ENCODE data around the gene TBX20.

The TBX20 gene

DNA sequence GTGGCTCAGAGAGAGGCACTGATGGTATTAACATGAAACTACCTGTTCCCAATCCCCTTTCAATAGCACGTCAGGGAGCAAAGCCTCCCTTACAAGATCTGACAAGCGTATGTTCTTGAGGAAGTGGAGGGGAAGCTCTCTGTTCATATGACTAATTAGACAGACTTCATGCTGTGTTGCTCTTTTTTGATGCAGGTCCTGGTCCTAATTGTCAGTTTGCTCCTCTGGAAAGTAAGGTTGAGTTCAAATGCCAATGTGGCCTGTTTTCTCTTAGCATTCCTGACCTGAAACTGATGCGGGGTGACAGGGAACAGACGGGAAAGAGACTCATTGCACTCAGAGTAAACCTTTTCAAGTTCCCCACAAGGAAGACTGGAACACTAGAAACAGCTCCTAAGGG is 27.0 kb upstream of the TBX20 start:
- DNase-seq (ENCODE audit: low read depth): no peak
- TF ChIP-seq MYC (IDR thresholded peaks at IDR 0.05; ENCODE audit: low read depth, low read length): no peak
- no peak for TF ChIP-seq MAX (IDR thresholded peaks at IDR 0.05; ENCODE audit: low read depth, low read length)
- no peak for TF ChIP-seq POLR2A (IDR thresholded peaks at IDR 0.05; ENCODE audit: extremely low read depth, insufficient read length)
- TF ChIP-seq, protein P1, sequence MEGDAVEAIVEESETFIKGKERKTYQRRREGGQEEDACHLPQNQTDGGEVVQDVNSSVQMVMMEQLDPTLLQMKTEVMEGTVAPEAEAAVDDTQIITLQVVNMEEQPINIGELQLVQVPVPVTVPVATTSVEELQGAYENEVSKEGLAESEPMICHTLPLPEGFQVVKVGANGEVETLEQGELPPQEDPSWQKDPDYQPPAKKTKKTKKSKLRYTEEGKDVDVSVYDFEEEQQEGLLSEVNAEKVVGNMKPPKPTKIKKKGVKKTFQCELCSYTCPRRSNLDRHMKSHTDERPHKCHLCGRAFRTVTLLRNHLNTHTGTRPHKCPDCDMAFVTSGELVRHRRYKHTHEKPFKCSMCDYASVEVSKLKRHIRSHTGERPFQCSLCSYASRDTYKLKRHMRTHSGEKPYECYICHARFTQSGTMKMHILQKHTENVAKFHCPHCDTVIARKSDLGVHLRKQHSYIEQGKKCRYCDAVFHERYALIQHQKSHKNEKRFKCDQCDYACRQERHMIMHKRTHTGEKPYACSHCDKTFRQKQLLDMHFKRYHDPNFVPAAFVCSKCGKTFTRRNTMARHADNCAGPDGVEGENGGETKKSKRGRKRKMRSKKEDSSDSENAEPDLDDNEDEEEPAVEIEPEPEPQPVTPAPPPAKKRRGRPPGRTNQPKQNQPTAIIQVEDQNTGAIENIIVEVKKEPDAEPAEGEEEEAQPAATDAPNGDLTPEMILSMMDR (IDR thresholded peaks at IDR 0.05; ENCODE audit: low read depth, low read length): no peak

DNA sequence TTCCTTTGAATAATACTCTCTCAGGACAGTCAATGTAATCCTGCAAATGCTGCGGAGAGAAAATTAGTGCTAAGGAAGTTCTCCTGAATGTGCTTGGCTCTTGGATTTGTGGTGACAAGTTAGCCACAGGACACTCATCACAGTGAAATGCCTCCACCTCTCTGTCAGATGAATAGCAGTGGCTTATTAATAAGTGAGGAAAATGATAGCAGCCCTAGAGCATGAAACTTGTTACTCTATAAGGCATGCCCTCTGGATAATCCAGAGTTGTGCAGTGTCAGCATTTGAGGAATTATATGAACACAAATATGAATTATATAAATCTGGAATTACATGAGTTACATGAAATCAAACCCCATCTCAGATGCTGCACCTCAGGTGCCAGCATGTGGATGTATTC is 23.5 kb upstream of the TBX20 start:
- H3K4me3 ChIP-seq (ENCODE audit: low read depth, low read length): no peak overlapping the region
- no peak for DNase-seq (ENCODE audit: low read depth)
- TF ChIP-seq MYC (IDR thresholded peaks at IDR 0.05; ENCODE audit: low read depth, low read length) (no peak), MAX (IDR thresholded peaks at IDR 0.05; ENCODE audit: low read depth, low read length) (no peak), POLR2A (IDR thresholded peaks at IDR 0.05; ENCODE audit: extremely low read depth, insufficient read length) (no peak)
- TF ChIP-seq, protein P1 (IDR thresholded peaks at IDR 0.05; ENCODE audit: low read depth, low read length): no peak

More for the DNA sequence above, 27.0 kb upstream of the TBX20 start:
- no peak overlapping the region for H3K4me3 ChIP-seq (ENCODE audit: low read depth, low read length)

DNA sequence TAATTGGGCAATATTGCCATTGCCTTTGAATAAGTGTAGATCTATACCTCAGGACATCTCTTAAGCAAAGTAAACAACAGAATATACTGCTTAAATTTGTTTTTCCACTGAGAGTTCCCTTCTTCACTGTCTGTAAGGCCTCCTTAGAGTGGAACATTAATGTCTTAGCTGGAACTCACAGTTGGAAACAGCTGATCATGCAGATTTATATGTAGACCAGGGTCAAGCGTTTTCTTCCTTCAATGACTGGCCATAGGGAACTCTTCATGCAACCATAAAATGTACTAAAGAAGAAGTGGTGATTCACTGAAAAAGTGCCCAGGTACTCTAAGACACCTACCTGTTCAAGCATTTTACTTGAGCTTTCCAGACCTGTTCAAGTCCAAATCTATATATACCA is 18.3 kb upstream of the TBX20 start:
- no peak overlapping the region for H3K4me3 ChIP-seq (ENCODE audit: low read depth, low read length)
- TF ChIP-seq MYC (IDR thresholded peaks at IDR 0.05; ENCODE audit: low read depth, low read length): no peak
- TF ChIP-seq, protein P1 (IDR thresholded peaks at IDR 0.05; ENCODE audit: low read depth, low read length): no peak
- no peak for TF ChIP-seq POLR2A (IDR thresholded peaks at IDR 0.05; ENCODE audit: extremely low read depth, insufficient read length)
- TF ChIP-seq MAX (IDR thresholded peaks at IDR 0.05; ENCODE audit: low read depth, low read length): no peak
- DNase-seq (ENCODE audit: low read depth): no peak

- DNase-seq (ENCODE audit: low read depth): no peak
- no peak overlapping the region for H3K4me3 ChIP-seq (ENCODE audit: low read depth, low read length)
- no peak for TF ChIP-seq MYC (IDR thresholded peaks at IDR 0.05; ENCODE audit: low read depth, low read length)
- TF ChIP-seq POLR2A (IDR thresholded peaks at IDR 0.05; ENCODE audit: extremely low read depth, insufficient read length): no peak
- no peak for TF ChIP-seq MAX (IDR thresholded peaks at IDR 0.05; ENCODE audit: low read depth, low read length)
- TF ChIP-seq, protein P1 (IDR thresholded peaks at IDR 0.05; ENCODE audit: low read depth, low read length): no peak
These were observed 15.1 kb upstream of the TBX20 start for GRCh38 chr7:35268953-35269352.

DNA sequence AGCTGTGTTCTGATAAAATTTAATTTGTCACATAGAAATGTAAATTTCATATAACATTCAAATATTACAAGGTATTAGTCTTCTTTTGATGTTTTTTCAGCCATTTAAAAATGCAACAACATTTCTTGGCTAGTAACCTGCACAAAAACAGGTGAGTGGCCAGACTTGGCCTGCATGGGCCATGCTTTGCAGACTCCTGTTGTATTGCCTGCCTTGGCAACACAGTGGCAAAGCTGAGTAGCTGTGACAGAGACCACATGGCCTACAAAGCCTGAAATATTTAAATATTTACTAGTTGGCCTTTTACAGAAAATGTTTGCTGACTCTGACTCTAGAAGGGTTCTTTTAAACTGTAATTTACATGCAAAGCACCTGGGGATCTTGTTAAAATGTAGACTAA is 13.5 kb upstream of the TBX20 start:
- TF ChIP-seq, protein P1 (IDR thresholded peaks at IDR 0.05; ENCODE audit: low read depth, low read length): no peak
- TF ChIP-seq MYC (IDR thresholded peaks at IDR 0.05; ENCODE audit: low read depth, low read length) (no peak), POLR2A (IDR thresholded peaks at IDR 0.05; ENCODE audit: extremely low read depth, insufficient read length) (no peak), MAX (IDR thresholded peaks at IDR 0.05; ENCODE audit: low read depth, low read length) (no peak)
- no peak overlapping the region for H3K4me3 ChIP-seq (ENCODE audit: low read depth, low read length)
- DNase-seq (ENCODE audit: low read depth): no peak

GRCh38 chr7:35263396-35263795 is 9.5 kb upstream of the TBX20 start:
- TF ChIP-seq MYC (IDR thresholded peaks at IDR 0.05; ENCODE audit: low read depth, low read length) (no peak), POLR2A (IDR thresholded peaks at IDR 0.05; ENCODE audit: extremely low read depth, insufficient read length) (no peak), MAX (IDR thresholded peaks at IDR 0.05; ENCODE audit: low read depth, low read length) (no peak)
- TF ChIP-seq, protein P1 (IDR thresholded peaks at IDR 0.05; ENCODE audit: low read depth, low read length): no peak
- no peak for DNase-seq (ENCODE audit: low read depth)
- no peak overlapping the region for H3K4me3 ChIP-seq (ENCODE audit: low read depth, low read length)

All from NB4 (cell line).